EL (cell line): ENCODE results near the gene OTOP2.
A peak's percentile ranks its signal among the peaks of the same experiment; 100 is the strongest.
"Not testable (repeated sequence)": the region's sequence is repeated elsewhere in the genome, so short reads cannot be mapped to it uniquely, and the experiment has no call there.

Experiments used
- DNase-seq: peaks from one replicate; pipeline ENCODE4 v3.0.0-alpha.2; 2016

OTOP2 gene

DNA sequence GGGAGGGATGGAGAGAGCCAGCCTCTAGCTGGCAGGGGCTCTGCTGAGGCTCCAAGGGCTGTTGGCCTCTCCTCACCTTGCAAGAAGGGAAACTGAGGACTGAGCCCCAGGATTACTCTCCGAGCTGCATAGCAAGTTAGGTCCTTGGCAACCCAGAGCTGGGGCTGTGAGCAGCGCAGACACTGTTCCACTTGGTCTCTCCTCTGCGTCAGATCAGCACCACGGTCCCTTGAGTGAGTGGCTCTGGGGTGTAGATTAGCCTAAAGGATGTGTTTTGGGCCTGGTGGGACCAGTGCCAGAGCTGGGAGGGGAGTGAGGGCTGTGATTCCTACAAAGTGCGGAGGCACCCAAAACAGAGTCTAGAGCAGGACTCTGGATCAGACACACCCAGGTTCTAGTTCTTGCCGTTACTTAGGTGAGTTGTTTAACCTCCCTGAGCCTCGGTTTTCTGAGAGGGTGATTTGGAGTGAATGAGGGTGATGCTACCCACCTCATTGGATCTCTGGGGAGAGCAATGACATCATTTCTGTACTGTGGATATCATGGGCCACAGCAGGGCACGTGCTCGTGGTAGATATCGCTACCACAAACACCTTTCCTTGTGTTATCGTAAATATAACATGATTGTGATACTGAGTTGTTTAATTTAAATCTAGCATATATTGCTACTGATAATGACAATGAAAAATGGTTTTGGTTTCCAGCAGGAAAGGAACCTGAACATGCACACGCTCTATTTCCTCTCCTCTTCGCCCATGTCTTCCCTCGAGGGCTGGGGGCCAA lies 22.5 kb upstream of the OTOP2 start:
- no peak for DNase-seq

DNA sequence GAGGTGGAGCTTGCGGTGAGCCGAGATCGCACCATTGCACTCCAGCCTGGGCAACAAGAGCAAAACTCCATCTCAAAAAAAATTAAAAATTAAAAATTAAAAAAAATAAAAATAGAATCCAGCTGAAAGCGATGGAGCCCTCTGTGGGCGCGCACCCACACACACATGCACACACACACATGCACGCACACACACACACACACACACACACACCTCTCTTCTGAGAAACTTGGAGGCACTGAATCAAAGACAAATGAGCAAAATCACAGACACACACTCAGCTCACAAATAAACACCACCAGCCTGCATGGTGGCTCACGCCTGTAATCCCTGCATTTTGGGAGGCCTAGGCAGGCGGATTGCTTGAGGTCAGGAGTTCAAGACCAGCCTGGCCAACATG lies 21.0 kb upstream of the OTOP2 start:
- DNase-seq = no peak

DNA sequence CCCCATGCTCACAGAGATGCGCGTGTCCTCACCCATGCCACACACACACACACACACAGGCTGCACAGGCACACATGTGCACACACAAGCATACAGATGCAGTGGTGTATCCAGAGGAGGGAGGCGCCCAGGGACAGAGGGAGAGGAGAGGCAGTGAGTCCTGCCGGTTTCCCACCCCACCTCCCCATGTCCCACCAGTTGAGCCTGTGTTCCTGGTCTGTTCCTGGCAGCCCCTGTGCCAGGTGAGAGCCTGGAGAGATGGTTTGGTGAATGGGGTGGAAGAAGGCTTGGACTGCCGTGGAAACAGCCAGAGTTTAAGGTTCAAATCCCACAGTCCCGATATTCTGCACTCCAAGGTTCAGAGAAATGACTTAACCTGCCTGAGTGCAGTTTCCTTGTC lies 20.4 kb upstream of the OTOP2 start:
- no peak for DNase-seq

DNA sequence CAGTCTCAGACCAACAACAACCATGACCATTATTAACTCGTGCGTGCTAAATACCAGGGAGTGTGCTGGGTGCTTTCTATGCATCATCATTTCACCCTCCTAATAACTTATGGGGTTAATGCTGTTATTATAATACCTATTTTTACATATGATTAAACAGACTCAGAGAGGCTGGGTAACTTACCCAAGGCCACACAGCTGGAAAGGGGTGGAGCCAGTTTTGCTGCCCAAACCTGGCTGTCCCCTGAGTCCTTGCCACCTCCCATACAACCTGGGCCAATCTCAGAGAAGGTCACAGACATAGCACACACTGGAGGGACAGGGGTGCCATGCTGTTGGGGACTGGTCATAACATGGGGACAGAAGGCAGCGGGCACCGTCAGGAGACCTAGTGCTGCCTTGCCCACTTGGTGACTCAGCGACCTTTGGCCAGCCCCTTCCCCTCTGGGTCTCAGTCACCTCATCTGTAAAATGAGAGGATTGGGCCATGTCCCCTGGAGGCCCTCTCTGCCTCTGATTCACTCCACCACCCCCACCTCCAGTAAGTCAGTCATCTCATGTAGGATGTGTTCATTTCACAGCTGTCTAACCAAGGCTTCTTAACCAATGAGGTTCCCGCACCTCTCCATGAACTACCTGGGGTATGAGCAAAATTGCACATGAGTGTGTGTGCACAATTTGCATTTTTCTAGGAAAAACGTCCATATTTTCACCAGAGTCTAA lies 19.2 kb upstream of the OTOP2 start:
- DNase-seq = no peak

DNA sequence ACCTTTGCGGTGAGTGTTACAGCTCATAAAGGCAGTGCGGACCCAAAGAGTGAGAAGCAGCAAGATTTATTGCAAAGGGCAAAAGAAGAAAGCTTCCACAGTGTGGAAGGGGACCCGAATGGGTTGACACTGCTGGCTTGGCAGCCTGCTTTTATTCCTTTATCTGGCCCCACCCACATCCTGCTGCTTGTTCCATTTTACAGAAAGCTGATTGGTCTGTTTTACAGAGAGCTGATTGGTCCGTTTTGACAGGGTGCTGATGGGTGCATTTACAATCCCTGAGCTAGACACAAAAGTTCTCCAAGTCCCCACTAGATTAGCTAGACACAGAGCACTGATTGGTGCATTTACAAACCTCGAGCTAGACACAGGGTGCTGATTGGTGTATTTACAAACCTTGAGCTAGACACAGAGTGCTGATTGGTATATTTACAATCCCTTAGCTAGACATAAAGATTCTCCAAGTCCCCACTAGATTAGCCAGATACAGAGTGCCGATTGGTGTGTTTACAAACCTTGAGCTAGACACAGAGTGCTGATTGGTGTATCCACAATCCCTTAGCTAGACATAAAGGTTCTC lies 17.8 kb upstream of the OTOP2 start:
- DNase-seq = not testable (repeated sequence)

DNA sequence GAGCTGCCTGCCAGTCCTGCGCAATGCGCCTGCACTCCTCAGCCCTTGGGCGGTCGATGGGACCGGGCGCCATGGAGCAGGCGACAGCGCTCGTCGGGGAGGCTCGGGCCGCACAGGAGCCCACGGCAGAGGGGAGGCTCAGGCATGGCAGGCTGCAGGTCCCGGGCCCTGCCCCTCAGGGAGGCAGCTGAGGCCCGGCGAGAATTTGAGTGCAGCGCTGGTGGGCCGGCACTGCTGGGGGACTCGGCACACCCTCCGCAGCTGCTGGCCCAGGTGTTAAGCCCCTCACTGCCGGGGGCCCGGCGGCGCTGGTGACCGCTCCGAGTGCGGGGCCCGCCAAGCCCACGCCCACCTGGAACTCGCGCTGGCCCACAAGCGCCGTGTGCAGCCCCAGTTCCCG lies 17.1 kb upstream of the OTOP2 start:
- no peak for DNase-seq

DNA sequence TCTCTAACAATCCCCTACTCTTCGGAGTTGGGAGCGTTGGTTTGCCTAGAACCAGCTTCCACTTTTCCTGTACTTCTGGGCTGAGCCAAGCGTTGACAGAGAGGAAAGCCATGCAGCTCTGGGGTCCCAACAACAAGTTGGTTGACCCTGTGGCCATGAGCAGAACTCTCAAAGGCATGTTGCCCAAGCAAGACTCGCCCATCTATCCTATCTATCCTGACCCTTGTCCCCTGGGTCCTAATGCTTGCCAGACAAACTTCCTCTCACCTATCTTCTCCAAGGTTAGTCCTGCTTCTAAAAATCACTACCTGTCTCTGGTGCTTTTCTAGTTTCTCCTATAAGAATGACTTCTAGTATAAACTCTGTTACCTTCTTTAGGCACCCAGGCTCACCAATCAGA lies 15.0 kb upstream of the OTOP2 start:
- DNase-seq = not testable (repeated sequence)

DNA sequence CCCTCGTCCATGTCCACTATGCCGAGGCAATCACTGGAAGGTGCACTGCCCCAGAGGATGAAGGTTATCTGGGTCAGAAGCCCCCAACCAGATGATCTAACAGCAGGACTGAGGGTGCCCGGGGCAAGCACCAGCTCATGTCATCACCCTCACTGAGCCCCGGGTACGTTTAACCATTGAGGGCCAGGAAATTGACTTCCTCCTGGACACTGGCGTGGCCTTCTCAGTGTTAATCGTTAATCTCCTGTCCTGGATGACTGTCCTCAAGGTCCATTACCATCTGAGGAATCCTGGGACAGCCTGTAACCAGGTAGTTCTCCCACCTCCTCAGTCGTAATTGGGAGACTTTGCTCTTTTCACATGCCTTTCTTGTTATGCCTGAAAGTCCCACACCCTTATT lies 12.7 kb upstream of the OTOP2 start:
- DNase-seq = not testable (repeated sequence)

DNA sequence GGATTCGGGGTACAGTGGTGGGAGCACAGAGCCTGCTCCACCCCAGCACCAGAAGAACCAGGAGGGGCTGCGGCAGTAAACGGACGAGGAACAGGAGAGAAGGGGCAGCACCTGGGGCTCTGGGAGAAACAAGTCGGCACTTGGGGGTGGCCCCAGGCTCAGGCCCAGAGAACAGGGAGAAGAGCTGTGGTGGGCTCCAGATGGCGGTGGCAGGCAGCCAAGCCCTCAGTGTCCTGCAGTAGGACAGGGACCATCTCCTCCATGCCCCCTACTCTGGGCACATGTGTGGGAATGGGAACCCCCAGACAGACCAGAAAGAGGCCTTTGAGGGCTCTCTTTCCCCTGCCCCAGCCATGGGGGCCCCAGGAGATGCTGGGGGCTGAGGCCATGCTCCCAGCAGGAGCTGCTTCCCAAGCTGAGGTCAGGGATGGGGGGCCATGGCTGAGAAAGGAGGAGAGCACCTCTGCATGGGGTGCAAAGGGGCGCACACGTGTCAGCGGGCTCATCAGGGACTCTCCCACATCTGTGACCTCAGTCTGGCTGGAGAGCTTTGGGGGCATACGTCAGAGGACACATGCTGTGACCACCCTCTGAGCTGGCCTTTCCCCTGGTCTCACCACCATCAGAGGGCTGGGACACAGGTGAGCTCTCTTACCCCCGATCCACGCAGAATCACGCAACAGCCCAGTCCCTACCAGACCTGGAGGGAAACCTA lies 7.8 kb upstream of the OTOP2 start:
- no peak for DNase-seq

DNA sequence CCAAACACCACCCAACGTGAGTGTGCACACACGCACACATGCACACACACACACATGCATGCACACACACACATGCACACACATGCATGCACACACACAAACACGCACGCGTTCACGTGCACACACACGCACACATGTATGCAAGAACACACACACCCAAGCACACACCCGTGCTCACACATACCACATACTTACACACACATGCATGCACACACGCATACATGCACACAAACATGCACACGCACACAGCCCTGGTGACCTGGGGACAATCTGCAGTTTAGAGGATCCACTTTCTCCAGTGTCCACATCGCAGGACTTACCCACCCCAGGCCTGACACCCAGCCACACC lies 7.2 kb upstream of the OTOP2 start:
- no peak for DNase-seq

DNA sequence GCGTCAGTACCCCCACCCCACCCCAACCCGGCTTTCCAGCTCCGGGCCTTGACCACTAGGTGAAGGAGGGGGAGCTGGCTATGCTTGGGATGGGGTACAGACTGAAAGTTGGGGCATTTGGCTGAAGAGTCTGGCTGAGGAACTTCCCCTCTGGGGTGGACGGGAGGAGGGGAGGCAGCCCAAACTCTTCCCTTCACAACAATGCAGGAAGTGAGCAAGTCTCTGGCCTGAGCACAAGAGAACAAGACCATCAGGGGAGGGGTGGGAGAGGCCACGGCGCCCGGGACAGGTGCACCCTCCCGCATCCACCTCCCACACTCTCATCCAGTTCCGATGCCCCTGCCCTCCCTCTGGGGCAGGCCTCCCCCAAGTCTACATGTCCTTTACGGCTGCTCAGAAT lies 6.6 kb upstream of the OTOP2 start:
- no peak for DNase-seq

DNA sequence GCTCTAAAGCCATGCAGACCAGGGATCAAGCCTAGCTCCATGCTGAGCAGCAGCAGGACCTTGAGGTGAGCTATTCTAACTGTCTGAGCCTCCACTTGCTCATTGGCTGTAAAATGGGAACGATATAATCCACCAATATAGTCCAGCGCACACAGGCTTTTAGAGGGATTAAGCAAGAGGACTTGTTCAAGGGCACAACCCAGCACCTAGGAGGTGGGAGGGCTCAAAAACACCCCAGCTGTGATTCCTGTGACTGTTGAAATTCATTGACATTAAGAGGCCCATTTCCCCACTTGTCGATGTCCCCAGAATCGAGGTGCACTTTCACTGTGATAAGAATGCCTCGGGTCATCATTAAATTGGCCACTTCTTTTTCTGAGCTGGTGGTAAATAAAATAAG lies 5.2 kb upstream of the OTOP2 start:
- no peak for DNase-seq

DNA sequence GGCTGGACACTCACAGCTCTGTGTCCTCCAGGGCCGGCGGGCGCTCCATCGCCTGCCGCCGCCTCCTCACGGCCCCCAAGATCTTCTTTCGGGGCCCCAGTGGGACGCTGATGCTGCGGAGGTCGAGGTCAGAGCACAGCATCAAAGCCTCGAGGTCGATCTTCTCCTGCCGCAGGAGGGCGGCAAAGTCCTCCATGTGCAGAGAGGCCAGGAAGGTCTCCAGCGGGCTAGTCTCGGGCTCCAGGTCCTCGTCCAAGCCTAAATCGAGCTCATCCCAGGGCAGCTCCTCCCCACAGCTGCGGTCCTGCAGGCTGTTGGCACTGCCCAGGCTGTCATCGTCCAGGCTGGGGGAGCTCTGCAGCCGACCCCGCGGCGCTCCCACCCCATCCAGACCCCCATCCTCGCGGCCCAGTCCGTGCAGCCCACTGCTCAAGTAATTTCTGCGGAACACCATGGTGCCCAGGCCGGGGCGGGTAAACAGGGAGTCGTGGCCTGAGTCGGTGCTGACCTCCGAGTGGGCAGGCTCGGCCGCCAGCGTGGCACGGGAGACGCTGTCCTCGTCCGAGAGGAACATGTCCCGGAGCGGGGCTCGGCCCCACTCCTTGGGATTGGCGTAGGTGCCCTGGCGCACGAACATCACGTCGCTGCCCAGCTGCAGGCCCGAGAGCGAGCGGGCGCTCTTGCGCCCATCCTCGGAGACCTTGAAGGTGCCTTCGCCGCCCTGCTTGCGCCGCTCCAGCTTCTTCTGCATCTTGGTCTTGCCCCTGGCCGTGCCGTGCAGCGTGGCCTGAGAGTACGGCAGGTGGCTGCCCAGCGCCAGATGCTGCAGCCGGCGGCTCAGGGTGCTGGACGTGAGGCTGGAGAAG lies 4.4 kb upstream of the OTOP2 start:
- peak; percentile 22 for DNase-seq

DNA sequence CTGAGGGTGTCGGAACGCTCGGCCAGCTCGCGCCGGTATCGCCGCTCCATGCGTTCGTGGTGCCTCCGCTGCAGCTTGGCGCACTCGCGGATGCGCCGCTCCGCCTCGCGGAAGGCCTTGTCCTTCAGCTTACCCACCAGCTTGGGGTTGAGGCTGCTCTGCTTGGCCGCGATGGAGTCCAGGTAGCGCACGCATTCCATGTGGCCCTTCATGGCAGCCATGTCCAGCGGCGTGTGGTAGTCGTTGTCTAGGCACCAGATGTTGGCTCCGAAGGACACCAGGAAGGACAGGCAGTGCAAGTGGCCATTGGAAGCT lies 3.8 kb upstream of the OTOP2 start:
- DNase-seq = no peak

DNA sequence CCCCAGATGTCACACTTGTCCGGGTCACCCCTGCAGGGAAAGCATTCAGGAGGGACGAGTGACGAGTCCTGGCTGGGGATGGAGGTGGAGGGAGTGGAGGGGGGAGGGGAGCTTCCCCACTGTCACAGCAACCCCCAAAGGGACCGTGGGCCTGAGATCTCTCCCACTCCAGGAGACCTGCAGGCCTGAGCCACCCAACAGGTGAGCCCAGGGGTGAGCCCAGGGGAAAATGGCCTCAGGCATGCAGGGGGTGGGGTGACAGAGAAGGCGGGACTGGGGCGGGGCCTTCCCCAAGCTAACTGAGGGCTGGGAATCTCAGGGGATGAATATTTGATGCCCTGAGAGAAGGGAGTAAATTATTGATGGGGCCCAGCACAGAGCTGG lies 3.4 kb upstream of the OTOP2 start:
- no peak for DNase-seq

DNA sequence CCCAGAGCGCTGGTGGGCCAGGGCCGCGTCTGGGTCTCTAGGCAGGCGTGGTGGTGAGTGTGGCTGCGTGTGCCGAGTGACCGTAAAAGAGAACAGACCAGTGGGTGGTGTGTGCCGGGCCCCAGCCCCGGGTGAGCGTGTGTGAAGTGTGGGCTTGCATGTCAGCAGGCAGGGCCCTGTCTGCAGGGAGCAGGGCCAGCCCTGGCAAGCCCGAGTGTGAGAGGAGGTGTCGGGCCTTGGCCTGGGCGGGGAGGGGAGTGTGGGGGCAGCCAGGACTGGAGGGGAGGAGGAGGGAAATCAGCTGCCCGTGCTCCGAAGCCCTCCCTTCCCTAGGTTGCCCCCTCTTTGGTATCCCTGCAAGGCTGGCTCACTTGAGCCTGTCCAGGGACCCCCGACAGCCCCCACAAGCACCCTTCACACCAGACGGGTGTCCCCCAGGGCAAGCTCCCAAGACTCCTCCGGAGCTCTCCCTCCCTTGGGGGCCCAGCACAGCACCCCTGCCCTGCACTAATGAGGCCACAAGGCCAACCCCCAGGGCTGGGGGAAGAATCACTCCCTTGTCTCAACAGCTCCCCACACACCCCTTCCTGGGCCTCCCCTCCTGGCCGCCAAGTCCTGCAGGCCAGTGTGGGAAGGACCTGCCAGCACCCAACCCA lies 2.9 kb upstream of the OTOP2 start:
- DNase-seq = no peak

DNA sequence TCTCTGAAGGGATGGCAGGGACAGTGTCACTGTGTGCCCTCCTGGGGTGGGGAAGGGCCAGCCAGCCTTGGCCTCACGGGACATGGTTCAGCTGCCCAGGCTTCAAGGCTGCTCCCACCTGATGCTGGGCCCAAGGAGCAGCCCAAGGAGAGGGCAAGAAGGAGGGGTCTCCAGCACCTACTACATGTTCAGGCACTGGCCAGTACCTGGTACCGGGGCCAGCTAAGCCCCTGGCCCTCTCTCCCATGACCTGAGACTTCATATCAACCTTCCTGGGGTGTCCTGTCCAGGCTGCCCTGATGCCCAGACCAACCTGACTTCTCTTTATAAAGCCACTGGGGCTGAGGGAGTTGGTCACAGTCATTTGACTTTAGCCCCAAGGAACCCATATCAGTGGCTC lies 2.3 kb upstream of the OTOP2 start:
- DNase-seq = no peak

DNA sequence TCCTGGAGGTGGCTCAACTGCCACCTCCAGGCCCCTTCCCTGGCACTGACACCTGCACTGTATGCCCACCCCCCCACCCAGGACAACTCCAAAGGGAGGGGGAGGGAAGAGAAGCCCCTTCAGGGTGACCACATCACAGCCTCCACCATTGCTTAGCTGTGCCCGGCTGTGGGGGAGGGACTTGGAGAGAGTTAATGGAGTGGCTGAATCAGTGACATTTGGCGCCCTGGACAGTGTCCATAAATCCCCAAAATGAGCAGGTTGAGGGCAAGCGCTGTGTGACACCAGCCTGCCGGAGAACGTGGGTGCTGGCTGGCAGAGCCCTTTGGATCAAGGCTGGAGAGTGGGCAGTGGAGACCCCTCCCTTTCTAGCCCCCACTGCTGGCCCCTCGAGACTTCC lies 1.9 kb upstream of the OTOP2 start:
- DNase-seq = no peak

DNA sequence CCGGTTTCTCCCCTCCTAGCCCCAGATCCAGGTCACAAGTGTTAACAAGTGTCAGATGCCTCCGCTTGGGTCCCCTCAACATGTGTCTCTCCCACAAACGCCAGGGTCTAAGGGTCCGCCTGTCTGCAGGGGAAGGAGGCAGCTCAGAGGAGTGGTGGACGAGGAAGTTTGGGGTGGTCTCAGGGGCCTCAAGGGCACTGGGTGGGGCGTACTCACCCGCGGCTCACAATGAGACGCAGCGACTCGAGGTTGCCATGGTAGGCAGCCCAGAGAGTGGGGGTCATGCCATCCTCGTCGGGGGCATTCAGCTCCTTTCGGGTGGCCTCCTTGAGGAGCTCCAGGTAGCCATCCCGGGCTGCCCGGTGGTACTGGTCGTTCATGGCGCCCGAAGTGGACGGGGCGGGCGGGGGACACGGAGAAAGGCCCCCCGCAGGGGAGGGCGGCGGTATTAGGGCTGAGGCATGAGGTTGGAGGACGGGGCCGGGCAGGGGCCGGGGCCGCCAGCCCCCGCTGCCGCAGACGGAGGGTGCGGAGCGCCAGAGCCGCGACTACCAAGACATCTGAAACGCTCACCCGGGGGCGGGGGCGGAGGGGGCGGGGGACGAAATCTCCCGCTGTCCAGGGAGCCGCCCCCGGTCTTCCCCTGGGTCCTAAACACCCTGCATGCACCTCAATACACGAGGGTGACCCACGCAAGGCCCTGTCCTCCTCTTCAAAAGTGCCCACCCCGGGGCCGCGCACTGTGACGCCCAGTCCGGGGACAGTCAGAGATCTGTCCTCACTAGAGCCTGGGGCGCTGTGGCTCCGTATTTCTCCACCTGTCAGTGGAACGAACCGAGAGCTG lies 1.2 kb upstream of the OTOP2 start, which contains the start of gene USH1G:
TSS of gene USH1G (minus strand) at position 562 of the 844 bp plus-strand sequence. CDS start at position 380, 182 bp downstream.
- DNase-seq = no peak

DNA sequence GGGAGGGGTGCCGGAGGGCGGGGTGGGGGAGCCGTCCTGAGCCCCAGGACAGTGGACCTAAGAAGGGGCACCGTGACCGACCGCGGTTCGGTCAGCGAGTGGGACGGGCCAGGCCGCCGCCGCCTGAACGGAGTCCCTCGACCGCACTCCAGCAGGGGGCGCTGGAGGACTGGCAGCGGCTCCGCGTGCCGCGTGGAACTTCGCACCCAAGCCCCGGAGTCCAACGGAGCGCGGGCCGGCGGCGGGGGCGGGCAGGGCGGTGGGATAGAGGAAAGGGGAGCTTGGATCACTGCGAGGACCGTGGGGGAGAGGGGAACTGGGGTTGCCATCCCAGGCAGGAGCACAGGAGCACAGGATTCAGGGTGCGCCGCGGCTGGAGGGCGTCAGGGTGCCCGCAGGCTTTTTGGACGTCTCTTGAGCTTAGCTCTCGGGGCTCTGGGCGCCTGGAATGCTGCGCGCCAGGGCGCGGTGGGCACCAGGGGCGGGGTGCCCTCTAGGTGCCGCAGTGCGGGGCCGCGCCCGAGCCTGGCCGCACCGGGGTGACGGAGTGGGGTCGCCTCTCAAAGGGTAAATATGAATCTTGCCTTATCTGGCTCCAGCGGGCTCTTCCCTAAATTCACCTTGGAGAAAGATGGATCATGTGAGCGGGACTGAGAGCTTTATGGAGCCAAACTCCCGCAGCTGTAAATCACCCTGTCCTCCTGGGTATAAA lies 379 bp upstream of the OTOP2 start:
- DNase-seq = peak; percentile 43

DNA sequence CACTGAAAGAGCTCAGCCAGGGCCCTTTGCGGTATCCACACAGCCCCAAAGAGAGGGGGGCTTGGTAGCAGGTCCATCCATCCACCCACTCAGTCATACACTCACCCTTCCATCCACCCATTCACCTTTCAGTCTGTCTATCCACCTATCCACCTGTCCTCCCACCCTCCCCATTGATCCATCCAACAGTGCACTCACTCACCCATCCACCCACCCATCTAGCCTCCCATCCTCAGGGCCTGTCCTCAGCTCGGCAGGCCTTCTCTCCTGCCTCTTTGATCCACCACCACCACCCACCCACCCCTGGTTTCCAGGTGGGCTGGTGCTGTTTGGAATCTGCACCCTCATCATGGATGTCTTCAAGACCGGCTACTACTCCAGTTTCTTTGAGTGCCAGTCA lies 1.2 kb downstream of the OTOP2 start:
- no peak for DNase-seq
